Measurements from ENCODE around the gene CCDC88C. TPM values are rescaled to one million over a fixed set of nuclear protein-coding genes. Genes with fewer than 3 reads are reported as not detected.
"Not testable (repeated sequence)": the region's sequence is repeated elsewhere in the genome, so short reads cannot be mapped to it uniquely, and the experiment has no call there.

The CCDC88C gene
- total RNA-seq, 1 donor from 2014 or later: 16.5 TPM

DNA sequence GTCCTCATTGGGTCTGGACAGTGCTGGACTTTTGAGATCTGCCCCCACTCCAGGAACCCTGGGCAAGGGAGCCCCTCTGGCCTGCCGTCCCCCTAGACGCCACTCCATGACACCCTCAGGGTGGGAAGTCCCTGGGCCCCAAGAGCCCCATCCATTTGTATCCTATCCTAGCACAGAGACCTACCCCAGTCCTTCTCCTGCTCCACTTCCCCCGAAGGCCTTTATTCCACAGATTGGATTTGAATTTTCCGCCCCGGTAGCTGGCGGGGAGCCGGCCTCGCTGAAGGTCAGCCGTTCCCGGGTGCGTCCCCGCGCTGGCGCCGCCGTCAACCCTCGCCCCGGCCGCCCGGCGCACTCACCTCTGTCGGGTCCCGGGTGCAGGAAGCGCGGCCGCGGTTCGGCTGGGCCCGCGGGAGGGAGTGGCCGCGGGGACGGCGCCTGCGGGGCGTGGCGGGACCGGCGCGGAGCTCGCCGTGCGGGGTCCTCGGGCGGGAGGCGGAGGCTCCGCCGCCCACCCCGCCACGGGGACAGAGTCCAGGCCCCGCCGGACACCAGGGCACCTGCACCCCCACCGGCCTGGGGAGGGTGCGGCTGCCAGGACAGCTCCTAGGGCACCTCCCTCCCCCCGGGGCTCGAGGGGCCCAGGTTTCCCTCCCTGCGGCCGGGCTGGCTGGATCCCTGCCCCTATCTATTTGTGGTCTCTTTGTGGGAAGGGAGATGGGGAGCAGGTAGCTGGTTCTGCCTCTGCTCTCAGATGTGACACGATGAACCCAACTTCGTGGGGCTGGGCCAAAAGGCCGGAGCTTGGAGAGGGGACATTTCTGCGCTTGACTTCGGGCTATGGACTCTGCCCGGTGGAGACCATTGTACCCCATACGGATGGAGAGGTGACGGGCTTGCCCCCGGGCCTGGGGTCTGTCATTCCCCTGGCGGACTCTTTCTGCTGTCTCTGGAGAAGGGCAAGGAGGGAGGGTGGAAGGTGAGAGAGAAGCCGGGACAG is 153.2 kb downstream of the CCDC88C start:
- no peak for DNase-seq

- DNase-seq: no peak
These were observed 154.3 kb downstream of the CCDC88C start for GRCh38 chr14:91263329-91263728.

GRCh38 chr14:91261986-91262549 is 155.6 kb downstream of the CCDC88C start:
- DNase-seq: no peak

DNA sequence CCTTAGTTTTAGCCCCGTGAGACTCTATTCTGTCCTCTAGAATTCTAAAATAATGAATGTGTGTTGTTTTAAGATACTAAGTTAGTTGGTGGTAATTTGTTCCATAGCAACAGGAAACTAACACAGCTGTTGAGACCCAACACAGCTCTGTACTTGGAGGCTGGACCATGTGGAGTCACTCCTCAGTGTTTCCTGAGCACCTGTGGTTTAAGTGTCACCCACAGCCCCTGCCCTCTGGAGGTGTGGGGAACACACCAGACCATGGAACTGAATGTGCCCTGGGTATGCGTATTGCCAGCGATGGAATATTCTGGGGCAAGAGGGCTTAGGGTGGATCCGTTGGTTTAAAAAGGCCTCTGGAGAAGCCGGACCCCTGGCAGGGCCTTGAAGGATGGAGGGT is 156.5 kb downstream of the CCDC88C start:
- no peak for DNase-seq

DNA sequence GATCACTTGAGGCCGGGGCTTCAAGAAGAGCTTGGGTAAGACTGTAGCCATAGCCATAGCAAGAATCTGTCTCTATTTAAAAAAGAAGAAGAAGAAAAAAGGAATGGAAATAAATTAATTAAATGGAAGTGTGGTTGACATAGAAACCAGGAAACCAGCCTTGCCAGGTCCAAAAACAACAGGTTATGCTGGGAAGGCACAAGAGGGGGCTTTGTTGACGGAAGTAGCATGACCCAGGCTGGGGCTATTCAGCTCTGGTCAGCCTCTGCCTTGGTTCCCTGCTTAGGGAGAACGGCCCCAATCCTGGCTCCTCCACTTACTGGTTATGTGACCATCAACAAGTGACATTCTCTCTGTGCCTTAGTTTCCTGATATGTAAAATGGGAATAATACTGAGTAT is 158.7 kb downstream of the CCDC88C start:
- DNase-seq: no peak

DNA sequence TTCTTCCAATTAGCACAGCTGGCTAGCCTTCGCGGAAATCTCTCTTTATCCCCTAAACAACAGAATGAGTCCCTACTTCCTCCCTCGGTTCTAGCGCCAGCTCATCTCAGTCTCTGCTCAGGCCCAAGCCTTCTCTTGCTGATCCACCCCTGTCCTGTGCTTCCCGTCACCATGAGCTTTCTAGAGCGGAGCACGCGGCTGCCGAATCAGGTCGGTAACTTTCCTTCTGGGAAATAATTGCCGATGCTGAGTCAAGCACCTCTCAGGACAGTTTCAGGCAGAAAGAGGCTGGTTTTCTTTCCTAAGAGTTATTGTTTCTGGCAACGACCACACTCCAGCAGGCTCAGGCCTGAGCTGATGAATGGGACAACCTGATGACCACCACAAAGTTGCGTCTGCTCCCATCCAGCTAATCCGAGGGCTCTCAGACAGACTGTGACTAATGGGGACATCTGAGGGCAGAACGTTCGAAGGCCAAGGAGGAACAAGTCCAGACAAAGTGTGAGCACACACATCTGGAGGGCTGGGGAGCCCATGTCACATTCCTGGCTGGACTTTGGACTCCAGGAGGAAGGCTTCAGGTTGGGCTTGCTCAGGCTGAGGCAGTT is 159.5 kb downstream of the CCDC88C start:
- peak; percentile 17 for DNase-seq

DNA sequence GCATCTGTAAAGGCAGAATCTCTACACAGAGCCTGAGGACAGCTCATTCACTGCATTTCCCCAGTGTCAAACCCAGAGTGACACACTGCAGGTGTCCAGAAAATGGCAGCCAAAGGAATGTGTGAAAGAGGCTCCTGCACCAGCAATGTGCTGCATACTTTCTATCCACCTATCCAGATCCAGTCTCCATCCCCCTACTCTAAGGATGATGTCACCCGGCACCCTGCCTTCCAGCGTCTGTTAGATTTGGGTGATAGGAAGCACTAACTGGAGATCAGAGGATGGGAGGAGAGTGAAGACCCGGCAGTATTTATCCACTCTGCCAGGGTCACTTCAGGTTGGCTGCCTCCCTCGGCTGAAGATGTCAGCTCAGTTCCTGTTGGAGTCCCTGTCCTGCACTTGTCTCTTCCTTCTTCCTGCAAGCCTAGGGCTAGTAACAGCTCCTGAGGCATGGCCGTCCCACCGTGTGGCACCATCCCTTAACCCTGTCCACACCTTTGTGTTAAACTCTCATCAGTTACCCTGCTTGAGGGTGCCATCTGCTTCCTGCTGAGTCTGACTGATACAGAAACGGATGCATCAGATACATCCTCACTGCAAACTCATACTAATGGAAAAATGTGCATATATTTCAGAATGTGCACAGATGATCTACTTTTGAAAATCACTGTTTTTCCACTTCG is 160.2 kb downstream of the CCDC88C start:
- no peak for DNase-seq

- DNase-seq: no peak
These were observed 161.0 kb downstream of the CCDC88C start for GRCh38 chr14:91256661-91257060.

DNA sequence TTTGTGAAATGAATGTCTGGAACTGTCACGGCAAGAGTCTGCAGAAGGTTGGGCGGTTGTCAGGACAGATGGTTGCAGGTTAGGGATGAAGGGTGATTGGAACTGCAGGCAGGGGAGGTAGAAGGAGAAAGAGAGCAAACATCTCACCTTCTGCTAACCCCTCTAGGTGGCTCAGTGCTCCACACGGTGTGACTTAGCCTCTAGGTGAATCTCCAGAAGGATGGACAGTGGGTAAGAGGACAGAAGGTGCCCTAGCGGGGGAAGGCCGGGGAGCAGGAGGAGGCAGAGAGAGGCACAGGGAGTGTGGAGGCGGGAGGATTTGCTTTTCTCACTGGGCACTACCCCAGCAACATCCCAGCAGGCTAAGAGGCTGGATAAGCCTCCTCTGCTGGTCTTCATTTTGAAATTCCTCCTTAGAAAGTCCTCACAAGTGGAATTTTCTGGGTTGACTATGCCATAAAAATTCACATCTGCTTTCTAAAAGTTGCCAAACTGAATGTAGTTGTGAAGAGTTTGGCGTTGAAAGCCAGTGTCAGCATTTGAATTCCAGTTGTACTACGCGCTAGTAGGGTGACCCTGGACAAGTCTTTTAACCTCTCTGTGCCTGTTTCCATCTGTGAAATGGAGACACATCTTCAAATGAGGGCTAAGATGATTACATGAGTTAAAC is 162.5 kb downstream of the CCDC88C start:
- peak; percentile 69 for DNase-seq

DNA sequence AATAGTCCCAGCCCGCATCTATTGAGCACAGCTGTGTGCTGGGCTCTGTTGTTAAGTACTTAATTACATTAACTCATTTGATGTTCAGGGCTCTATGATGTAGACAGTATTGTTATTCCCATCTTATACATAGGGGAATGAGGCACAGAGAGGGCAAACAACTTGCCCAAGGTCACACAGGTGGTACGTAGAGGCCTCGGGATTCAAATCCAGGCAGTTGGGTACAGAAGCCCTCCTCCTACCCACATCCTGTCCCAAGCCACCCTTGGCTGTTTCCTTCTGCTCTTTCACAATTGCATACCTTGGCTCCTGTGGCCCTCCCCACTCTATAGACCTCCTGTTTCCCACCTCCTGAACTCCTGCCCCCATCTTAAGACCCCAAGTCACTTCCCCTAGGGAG is 163.2 kb downstream of the CCDC88C start:
- DNase-seq: no peak

DNA sequence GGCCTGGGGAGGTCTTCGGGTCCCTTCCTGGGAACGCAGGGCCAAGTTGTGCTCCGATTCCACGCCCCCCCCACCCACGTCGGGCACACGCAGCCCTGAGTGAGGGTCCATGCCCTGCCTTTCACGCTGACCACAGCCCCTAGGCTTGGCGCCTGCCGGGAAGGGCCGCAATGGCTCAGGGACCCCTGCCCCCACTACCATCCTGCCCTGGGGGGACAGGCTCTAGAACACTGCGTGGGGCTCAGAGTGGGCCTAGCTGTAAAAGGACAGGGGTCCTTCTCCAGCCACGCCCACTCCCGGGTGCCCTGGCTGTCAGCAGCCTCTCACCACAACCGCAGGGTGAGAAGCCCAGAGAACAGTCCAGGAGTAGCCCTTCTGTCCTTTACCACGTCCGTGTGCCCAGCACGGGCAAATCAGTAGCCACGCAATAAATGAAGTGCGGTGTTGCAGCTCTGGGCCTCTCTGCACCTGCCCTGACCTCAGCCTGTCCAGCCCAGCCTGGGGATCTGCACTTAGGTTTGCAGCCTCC is 163.8 kb downstream of the CCDC88C start:
- DNase-seq: no peak

- no peak for DNase-seq
These were observed 164.5 kb downstream of the CCDC88C start for GRCh38 chr14:91252871-91253794.

DNA sequence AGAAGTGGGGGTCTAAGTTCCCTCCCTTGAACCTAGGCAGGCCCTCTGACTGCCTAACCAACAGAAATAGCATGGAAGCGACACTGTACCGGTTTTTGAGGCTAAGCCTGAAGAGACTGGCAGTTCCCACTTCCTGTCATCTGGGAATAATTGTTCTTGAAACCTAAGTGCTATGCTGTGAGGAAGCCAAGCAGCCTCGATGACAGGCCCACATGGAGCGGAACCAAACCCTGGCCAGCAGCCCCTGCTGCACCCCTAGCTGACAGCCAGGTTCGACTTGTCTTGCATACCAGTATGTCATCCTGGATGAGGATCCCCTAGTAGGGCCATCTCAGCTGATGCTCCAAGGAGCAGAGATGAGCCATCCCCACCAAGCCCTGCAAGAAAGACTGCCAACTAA is 166.7 kb downstream of the CCDC88C start:
- peak; percentile 78 for DNase-seq

- DNase-seq: no peak
These were observed 167.6 kb downstream of the CCDC88C start for GRCh38 chr14:91249841-91250616.

DNA sequence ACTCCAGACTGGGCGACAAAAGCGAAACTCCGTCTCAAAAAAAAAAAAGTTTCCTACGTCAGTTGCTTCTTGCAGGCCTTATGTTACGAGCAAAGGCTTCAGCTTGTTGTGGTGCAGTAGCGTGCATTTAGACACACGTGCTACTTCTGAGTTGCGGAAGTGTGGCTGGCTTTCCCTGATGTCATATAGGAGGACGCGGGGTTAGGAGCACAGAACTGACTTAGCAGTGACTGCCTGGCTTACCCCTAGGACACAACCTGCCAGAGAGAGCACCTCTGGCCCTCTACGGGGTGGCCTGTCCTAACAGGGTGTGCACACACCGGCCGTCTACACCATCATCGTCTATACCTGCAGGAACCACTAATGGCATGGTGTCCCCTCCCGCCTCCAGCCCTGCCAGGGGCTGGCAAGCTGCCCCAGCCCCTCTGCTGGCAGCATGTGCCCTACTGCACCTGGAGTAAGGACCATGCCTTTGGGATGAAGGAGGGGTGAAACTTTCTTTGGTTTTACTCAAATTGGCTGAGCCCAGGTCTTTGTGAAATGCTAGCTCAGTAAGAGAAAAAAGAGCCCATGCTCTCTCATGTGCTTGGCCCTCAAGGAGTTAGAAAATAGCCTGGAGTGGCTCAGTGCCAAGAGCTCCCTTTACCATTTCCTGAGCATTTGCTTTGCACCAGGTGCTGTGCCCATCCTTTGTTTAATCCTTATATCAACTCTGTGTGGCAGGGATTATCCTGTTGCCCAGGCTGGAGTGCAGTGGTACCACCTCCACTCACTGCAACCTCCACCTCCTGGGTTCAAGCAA is 171.4 kb downstream of the CCDC88C start:
- DNase-seq: no peak

DNA sequence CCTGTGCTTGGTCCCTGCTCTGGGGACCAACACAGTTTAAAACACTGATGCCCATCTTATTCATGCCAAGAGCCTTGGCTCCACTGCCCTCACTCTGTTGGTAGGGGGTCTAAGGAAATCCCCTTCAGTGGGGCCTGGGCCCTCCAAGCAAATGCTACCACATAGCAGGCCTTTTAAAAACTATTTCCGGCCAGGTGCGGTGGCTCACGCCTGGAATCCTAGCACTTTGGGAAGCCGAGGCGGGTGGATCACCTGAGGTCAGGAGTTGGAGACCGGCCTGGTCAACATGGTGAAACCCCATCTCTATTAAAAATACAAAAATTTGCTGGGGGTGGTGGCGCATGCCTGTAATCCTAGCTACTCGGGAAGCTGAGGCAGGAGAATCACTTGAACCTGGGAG is 172.0 kb downstream of the CCDC88C start:
- DNase-seq: not testable (repeated sequence)

GRCh38 chr14:91245029-91245428 is 172.6 kb downstream of the CCDC88C start:
- DNase-seq: no peak

DNA sequence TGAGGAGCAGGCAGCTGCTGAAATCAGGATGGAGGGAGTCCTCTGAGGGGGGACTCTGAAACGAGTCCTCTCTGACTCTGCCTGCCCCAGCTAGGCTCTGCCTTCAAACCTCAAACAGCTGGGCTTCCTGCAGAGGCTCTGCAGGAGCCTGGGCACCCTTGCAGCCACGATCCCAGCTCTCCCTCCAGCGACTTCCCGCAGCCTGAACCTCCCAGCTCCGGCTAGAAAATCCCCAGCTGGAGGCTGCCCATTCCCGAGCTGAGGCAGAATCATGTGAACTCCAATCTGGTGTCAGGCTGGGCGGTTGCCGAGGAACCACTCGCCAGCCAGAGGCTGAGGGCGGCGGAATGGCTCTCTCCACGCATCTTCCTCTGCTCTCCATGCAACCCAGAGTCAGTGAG is 173.1 kb downstream of the CCDC88C start, which contains the start of gene GPR68:
Gene GPR68 (minus strand): TSS at position 204 of the 401 bp plus-strand sequence. CDS start 9,654 bp downstream, outside the sequence.
- DNase-seq: no peak

DNA sequence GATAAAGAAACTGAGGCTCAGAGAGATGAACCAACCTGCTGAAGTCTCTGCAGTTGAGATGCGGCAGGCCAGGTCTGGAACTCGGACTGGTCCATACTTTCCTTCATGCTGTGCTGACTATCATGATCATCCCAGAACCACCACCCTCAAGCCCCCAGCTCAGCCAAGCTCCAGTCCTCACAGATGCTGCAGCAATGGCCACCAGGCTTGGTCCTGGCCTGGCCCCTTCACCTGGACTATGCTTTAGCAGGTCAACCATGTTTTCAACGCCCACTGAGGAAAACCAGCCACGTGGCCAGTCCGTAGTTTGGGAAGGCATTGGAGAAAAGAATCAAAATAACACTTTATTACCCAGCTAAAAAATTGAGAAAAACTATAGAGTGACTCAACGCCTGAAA is 174.5 kb downstream of the CCDC88C start:
- no peak for DNase-seq

Data from skin of body (tissue), 2 donors.